ENCODE measurements around the gene TMEM248. TPM values are rescaled to one million over a fixed set of nuclear protein-coding genes. Genes with fewer than 3 reads are reported as not detected.
"Not testable (repeated sequence)": the region's sequence is repeated elsewhere in the genome, so short reads cannot be mapped to it uniquely, and the experiment has no call there.

The TMEM248 gene
- polyA plus RNA-seq, 12 donors = 51.8 to 158 (median 60.4) TPM

DNA sequence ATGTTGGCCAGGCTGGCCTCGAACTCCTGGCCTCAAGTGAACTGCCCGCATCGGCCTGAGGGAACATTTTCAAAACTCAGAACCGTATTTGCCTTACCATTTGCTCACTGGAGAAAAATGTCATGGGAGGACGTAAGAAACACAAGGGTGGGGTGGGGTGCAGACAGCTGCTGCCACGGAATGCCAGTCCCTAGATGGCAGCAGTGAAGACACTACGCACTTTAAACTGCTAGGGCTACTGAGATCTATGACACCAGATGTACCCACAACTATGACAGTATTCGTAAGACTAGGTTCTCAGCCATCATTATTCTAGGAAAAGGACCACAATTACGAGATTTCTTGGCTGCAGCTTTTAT is 73.6 kb downstream of the TMEM248 start:
- DNase-seq = peak; percentile 31

- peak; percentile 98 for DNase-seq
These were observed 74.2 kb downstream of the TMEM248 start, which contains the start of gene SBDS for GRCh38 chr7:66995050-66995776. TSS of gene SBDS (minus strand) at chr7:66995586. CDS start at chr7:66995417, 169 bp downstream.

DNA sequence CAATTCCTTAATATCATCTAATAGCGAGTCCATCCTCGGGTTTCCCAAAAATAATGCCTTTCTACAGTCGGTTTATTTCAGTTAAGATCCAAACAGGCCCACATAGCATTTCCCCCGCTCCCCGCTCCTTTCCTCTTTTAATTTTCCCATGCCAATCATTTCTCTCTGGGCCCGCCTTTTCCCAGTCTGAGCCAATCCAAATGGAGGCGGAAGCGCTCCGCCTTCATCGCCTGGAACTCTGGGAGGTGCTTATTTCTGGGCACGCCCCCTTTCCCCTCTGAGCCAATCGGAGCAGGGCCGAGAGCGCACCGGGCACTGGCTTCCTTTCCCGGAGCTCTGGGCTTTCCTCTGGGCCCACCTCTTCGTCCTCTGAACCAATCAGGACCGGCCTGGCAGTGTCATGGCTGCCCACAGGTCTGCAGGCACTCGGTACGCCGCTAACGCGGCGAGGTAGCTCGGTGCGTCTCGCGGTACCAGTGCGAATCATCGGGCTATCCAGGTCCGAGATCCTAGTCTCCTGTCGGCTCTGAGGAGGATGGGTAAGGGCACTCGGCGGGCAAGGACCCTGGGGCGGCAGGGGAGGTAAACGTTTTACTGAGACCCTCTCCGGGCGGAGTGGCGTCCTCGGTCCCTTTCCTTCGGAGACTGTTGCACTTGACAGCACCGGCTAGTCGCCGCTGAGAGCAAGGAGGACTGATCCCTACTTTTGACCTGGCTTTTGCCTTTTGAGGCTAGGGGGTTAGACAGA is 75.6 kb downstream of the TMEM248 start, which contains the start of gene TYW1:
TSS of gene TYW1 (plus strand) at position 390 of the 748 bp plus-strand sequence. CDS start at position 536, 146 bp downstream.
- peak; percentile 99 for DNase-seq

- DNase-seq = peak; percentile 16
These were observed 79.7 kb downstream of the TMEM248 start for GRCh38 chr7:67000601-67001258.

- not testable (repeated sequence) for DNase-seq
These were observed 83.1 kb downstream of the TMEM248 start for GRCh38 chr7:67004145-67004544.

DNA sequence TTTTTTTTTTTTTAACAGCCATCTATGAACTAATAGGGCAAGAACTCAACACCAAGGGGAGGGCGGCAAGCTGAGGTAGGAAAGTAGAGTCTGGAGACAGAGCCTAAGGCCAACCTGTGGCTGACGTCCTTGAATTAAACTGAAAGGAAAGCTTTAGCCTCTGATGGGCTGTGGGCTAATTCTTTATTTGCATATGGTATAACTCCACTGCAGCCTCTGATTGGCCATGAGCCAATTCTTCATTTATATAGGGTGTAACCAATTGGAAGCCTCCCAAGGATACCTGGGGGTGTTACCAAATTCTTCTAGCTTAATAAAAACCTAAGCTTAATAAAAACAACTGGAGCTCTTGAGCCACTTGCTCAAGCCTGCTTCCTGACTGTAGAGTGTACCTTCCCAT is 85.9 kb downstream of the TMEM248 start:
- no peak for DNase-seq

Other genes starting within 250 kb of the TMEM248 start
- gene RABGEF1, start 180.5 kb upstream of the TMEM248 start, polyA plus RNA-seq (ENCODE audit: insufficient read length in 12 of 12) = 10 to 100 TPM in 11 of 12 donors, not detected in 1; 15.0 to 31.4 (median 21.1) TPM
- 100 to 1,000 TPM in 11 of 12 donors, not detected in 1; 174 to 315 (median 260) TPM for gene SBDS, start 74.4 kb downstream of the TMEM248 start, polyA plus RNA-seq (ENCODE audit: insufficient read length in 12 of 12)
- 10 to 100 TPM in 11 of 12 donors, not detected in 1; 11.4 to 21.3 (median 17.3) TPM for gene TYW1, start 75.6 kb downstream of the TMEM248 start, polyA plus RNA-seq (ENCODE audit: insufficient read length in 12 of 12)

All from muscle of arm (tissue), 12 donors.